ENCODE data around the gene KRTAP5-5.

GRCh38 chr11:1673446-1674172 lies 44.0 kb downstream of the KRTAP5-5 start:
- TF ChIP-seq CTCF (IDR thresholded peaks at IDR 0.05) (no peak), EZH2 (IDR thresholded peaks at IDR 0.05; ENCODE audit: borderline replicate concordance, insufficient read depth, low read depth, low read length, poor library complexity, severe bottlenecking) (no peak)

Measured in B cell (primary cell).